MM.1S (cell line): Measurements from ENCODE around the gene SPATA12.

ENCODE experiments used
- DNase-seq: peaks from one replicate; pipeline ENCODE4 v3.0.0-alpha.2; 2015
- H2AFZ ChIP-seq: fragments of 300-600 bp; sonication (generic); 2 replicates; pipeline ENCODE4 v1.6.0; 2016; ENCODE audit warnings: antibody characterized with exemption, low read length
- H3F3A ChIP-seq: fragments of 300-600 bp; sonication (generic); 2 replicates; pipeline ENCODE4 v1.6.1; 2016; ENCODE audit warnings: mild to moderate bottlenecking, antibody characterized with exemption, low read length, moderate library complexity, mixed read lengths; ENCODE audit not compliant: insufficient read depth
- H3K27ac ChIP-seq: fragments of 300-600 bp; sonication (generic); 2 replicates; pipeline ENCODE4 v1.5.1; 2016; ENCODE audit warnings: mild to moderate bottlenecking, low read length
- H3K27me3 ChIP-seq: fragments of 300-600 bp; sonication (generic); replicated peaks from 2 replicates; pipeline ENCODE4 v1.6.0; 2016; ENCODE audit warnings: low read length; ENCODE audit not compliant: insufficient read depth
- H3K36me3 ChIP-seq: fragments of 300-600 bp; sonication (generic); replicated peaks from 2 replicates; pipeline ENCODE4 v1.6.1; 2016; ENCODE audit warnings: mild to moderate bottlenecking, low read length, mixed read lengths; ENCODE audit not compliant: insufficient read depth
- H3K4me1 ChIP-seq: fragments of 300-600 bp; sonication (generic); 2 replicates; pipeline ENCODE4 v1.6.1; 2016; ENCODE audit warnings: low read length, mixed read lengths
- H3K4me2 ChIP-seq: fragments of 300-600 bp; sonication (generic); 2 replicates; pipeline ENCODE4 v1.6.0; 2016; ENCODE audit warnings: low read depth, low read length
- H3K4me3 ChIP-seq: fragments of 300-600 bp; sonication (generic); 2 replicates; pipeline ENCODE4 v1.5.1; 2016; ENCODE audit warnings: low read length, mixed read lengths
- H3K79me2 ChIP-seq: fragments of 300-600 bp; sonication (generic); 2 replicates; pipeline ENCODE4 v1.6.1; 2016; ENCODE audit warnings: mixed run types, low read length, mixed read lengths
- H3K9ac ChIP-seq: fragments of 300-600 bp; sonication (generic); 2 replicates; pipeline ENCODE4 v1.6.1; 2016; ENCODE audit warnings: low read length, mixed read lengths
- H3K9me2 ChIP-seq: fragments of 300-600 bp; sonication (generic); replicated peaks from 2 replicates; pipeline ENCODE4 v1.6.1; 2016; ENCODE audit warnings: mild to moderate bottlenecking, low read length, mixed read lengths; ENCODE audit not compliant: insufficient read depth
- H3K9me3 ChIP-seq: fragments of 300-600 bp; sonication (generic); replicated peaks from 2 replicates; pipeline ENCODE4 v1.6.1; 2016; ENCODE audit warnings: mild to moderate bottlenecking, low read length, mixed read lengths; ENCODE audit not compliant: insufficient read depth
- H4K20me1 ChIP-seq: fragments of 300-600 bp; sonication (generic); 2 replicates; pipeline ENCODE4 v1.6.1; 2016; ENCODE audit warnings: mild to moderate bottlenecking, low read length, moderate library complexity, mixed read lengths; ENCODE audit not compliant: insufficient read depth
- CTCF ChIP-seq: fragments of 300-600 bp; sonication (generic); IDR thresholded peaks from 2 replicates; pipeline ENCODE4 v1.5.1; 2016; ENCODE audit warnings: antibody characterized with exemption, low read length, mixed read lengths
- EZH2 ChIP-seq: fragments of 300-600 bp; sonication (generic); optimal IDR thresholded peaks from 2 replicates; pipeline ENCODE3; 2017; ENCODE audit warnings: low read depth, mild to moderate bottlenecking, antibody characterized with exemption, low read length, mixed read lengths
- EZH2phosphoT487 ChIP-seq: fragments of 300-600 bp; sonication (generic); IDR thresholded peaks from 2 replicates; pipeline ENCODE4 v1.6.1; 2018; ENCODE audit warnings: antibody characterized with exemption, low read length

SPATA12 gene

GRCh38 chr3:57095363-57095762, 34.9 kb downstream of the SPATA12 start:
- H3K9ac ChIP-seq = no peak overlapping the region

GRCh38 chr3:57097536-57097935, 37.1 kb downstream of the SPATA12 start:
- no peaks in the 10 kb centered on the region for H3K27me3 ChIP-seq
- no peak overlapping the region for H2AFZ ChIP-seq
- H3K79me2 ChIP-seq = no peaks in the 10 kb centered on the region
- H3K9me3 ChIP-seq = no peaks in the 10 kb centered on the region
- H3K4me3 ChIP-seq = no peak overlapping the region
- H3K4me2 ChIP-seq = no peak overlapping the region
- TF ChIP-seq EZH2 (no peak), EZH2phosphoT487 (no peak), CTCF (no peak)
- H3K9ac ChIP-seq = no peak overlapping the region
- no peaks in the 10 kb centered on the region for H4K20me1 ChIP-seq
- no peaks in the 10 kb centered on the region for H3F3A ChIP-seq
- H3K27ac ChIP-seq = no peak overlapping the region
- DNase-seq = no peak
- no peaks in the 10 kb centered on the region for H3K9me2 ChIP-seq
- H3K36me3 ChIP-seq = no peaks in the 10 kb centered on the region
- H3K4me1 ChIP-seq = no peaks in the 10 kb centered on the region

More at GRCh38 chr3:57095363-57095762, 34.9 kb downstream of the SPATA12 start:
- no peaks in the 10 kb centered on the region for H3K4me1 ChIP-seq
- H3K27ac ChIP-seq = no peak overlapping the region
- no peaks in the 10 kb centered on the region for H4K20me1 ChIP-seq
- no peaks in the 10 kb centered on the region for H3K36me3 ChIP-seq
- DNase-seq = no peak
- no peaks in the 10 kb centered on the region for H3K9me3 ChIP-seq
- H3K4me3 ChIP-seq = no peak overlapping the region
- H3K4me2 ChIP-seq = no peak overlapping the region
- H3K79me2 ChIP-seq = no peaks in the 10 kb centered on the region
- H3F3A ChIP-seq = no peaks in the 10 kb centered on the region
- TF ChIP-seq EZH2phosphoT487 = no peak
- no peak for TF ChIP-seq CTCF
- no peak for TF ChIP-seq EZH2
- no peaks in the 10 kb centered on the region for H3K9me2 ChIP-seq
- H3K27me3 ChIP-seq = no peaks in the 10 kb centered on the region
- no peak overlapping the region for H2AFZ ChIP-seq

GRCh38 chr3:57098418-57099310, 38.2 kb downstream of the SPATA12 start:
- Histone ChIP-seq H3K27ac (no peak overlapping the region), H3K79me2 (no peaks in the 10 kb centered on the region), H3F3A (no peaks in the 10 kb centered on the region), H3K36me3 (no peaks in the 10 kb centered on the region), H3K4me3 (no peak overlapping the region), H2AFZ (no peak overlapping the region), H3K9me2 (no peaks in the 10 kb centered on the region), H3K9me3 (no peaks in the 10 kb centered on the region), H4K20me1 (no peaks in the 10 kb centered on the region), H3K4me2 (no peak overlapping the region), H3K4me1 (0 out of 2 replicates have a peak, but pooled peaks cover 6% of the 10 kb centered on the region), H3K9ac (no peak overlapping the region), H3K27me3 (no peaks in the 10 kb centered on the region)
- TF ChIP-seq CTCF (no peak), EZH2phosphoT487 (no peak), EZH2 (no peak)
- no peak for DNase-seq
